Neural cell (in vitro differentiated cells): ENCODE results near the gene GAA. TPM values are rescaled to one million over a fixed set of nuclear protein-coding genes. Genes with fewer than 3 reads are reported as not detected.

Experiments used
- polyA plus RNA-seq: library from polyadenylated mRNA; depleted of rRNA; stranded (reverse); fragments of >200 nt; gene quantifications from 2 replicates; pipeline ENCODE4 v1.2.3, GENCODE V29; 2014
- small RNA-seq, 3 experiments: library from RNA; depleted of rRNA; stranded (forward); fragments of <200 nt; gene quantifications; one replicate each; pipeline ENCODE3, GENCODE V24; 2012

Gene GAA
- polyA plus RNA-seq, 1 donor from 2014 or later = 58.9 TPM

Small RNA genes within 50 kb of the gene (small RNA-seq; reads per million reads assigned to genes)
- 0 to 0.42 (median 0) reads per million in 3 experiments for gene AC087741.2
- 0 reads per million in 3 experiments for gene MIR1268B

Other genes with a start within 250 kb of the GAA start
- gene TBC1D16, start 65.7 kb upstream of the GAA start, polyA plus RNA-seq = 19.8 and 29.5 TPM in 2 replicates
- gene CCDC40, start 64.9 kb upstream of the GAA start, polyA plus RNA-seq = 5.5 and 15.0 TPM in 2 replicates
- gene EIF4A3, start 45.5 kb downstream of the GAA start, polyA plus RNA-seq = 96.6 and 109 TPM in 2 replicates
- 0.12 TPM in 1 of 2 replicates, not detected in the other for gene CARD14, start 68.4 kb downstream of the GAA start, polyA plus RNA-seq
- gene SGSH, start 118.8 kb downstream of the GAA start, polyA plus RNA-seq = 8.0 and 9.3 TPM in 2 replicates
- gene SLC26A11, start 118.8 kb downstream of the GAA start, polyA plus RNA-seq = 18.6 and 31.1 TPM in 2 replicates
- 1.4 and 1.5 TPM in 2 replicates for gene RNF213, start 159.3 kb downstream of the GAA start, polyA plus RNA-seq